ENCODE data around the gene NDUFS2.

Gene NDUFS2

DNA sequence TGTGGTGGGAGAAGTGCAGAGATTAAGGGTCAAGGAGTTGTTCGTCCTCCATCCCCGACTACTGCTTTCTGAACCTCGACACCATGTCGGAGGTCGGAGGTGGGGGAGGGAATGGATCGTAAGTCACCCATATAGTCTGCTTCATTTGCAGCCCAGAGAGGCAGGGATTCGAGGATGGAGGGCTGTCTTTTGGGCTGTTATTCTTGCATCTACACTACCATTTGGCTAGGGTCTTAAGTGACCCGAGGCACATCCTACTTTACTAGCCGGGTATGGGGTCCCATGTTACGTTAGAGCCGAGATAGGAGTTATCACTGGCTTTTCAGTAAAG is 42.3 kb upstream of the NDUFS2 start:
- no peaks in the 10 kb centered on the region for H3K79me2 ChIP-seq (ENCODE audit: insufficient read depth, low read length)
- H3K36me3 ChIP-seq (ENCODE audit: insufficient read depth, low read length) = peaks cover 49% of the 10 kb centered on the region; the same call in 1 of the 2 replicates
- peak overlapping the region; percentile 90 for H3K9ac ChIP-seq (ENCODE audit: low read length)
- H3K27me3 ChIP-seq (ENCODE audit: insufficient read depth, low read length) = no peaks in the 10 kb centered on the region
- H3F3A ChIP-seq (ENCODE audit: insufficient read depth, low read length) = peaks cover 4% of the 10 kb centered on the region; the same call in 1 of the 2 replicates
- no peaks in the 10 kb centered on the region for H4K20me1 ChIP-seq (ENCODE audit: insufficient read depth, low read length)
- H3K9me2 ChIP-seq (ENCODE audit: low read depth, low read length) = no peaks in the 10 kb centered on the region
- TF ChIP-seq EZH2 (IDR thresholded peaks at IDR 0.05; ENCODE audit: borderline replicate concordance, low read length) (no peak), CTCF (IDR thresholded peaks at IDR 0.05; ENCODE audit: low read length) (no peak)
- no peak overlapping the region for H2AFZ ChIP-seq (ENCODE audit: low read length)
- no peaks in the 10 kb centered on the region for H3K9me3 ChIP-seq (ENCODE audit: low read length)
- peaks cover 36% of the 10 kb centered on the region for H3K4me1 ChIP-seq (ENCODE audit: insufficient read depth, low read length, severe bottlenecking)
- peak overlapping the region; percentile 89 for H3K4me3 ChIP-seq (ENCODE audit: low read depth, low read length, poor library complexity, severe bottlenecking)
- no peak overlapping the region for H3K27ac ChIP-seq (ENCODE audit: low read depth, low read length, poor library complexity, severe bottlenecking)
- peak overlapping the region; percentile 87 for H3K4me2 ChIP-seq (ENCODE audit: low read length)

DNA sequence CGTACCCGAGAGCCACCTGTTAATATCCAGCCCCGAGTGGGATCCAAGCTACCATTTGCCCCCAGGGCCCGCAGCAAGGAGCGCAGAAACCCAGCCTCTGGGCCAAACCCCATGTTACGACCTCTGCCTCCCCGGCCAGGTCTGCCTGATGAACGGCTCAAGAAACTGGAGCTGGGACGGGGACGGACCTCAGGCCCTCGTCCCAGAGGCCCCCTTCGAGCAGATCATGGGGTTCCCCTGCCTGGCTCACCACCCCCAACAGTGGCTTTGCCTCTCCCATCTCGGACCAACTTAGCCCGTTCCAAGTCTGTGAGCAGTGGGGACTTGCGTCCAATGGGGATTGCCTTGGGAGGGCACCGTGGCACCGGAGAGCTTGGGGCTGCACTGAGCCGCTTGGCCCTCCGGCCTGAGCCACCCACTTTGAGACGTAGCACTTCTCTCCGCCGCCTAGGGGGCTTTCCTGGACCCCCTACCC is 41.5 kb upstream of the NDUFS2 start:
- H3K4me2 ChIP-seq (ENCODE audit: low read length) = no peak overlapping the region
- no peaks in the 10 kb centered on the region for H4K20me1 ChIP-seq (ENCODE audit: insufficient read depth, low read length)
- H3K27ac ChIP-seq (ENCODE audit: low read depth, low read length, poor library complexity, severe bottlenecking) = no peak overlapping the region
- no peaks in the 10 kb centered on the region for H3K79me2 ChIP-seq (ENCODE audit: insufficient read depth, low read length)
- H3K9me2 ChIP-seq (ENCODE audit: low read depth, low read length) = no peaks in the 10 kb centered on the region
- no peak overlapping the region for H3K9ac ChIP-seq (ENCODE audit: low read length)
- peaks cover 51% of the 10 kb centered on the region; the same call in 1 of the 2 replicates for H3K36me3 ChIP-seq (ENCODE audit: insufficient read depth, low read length)
- no peak overlapping the region for H3K4me3 ChIP-seq (ENCODE audit: low read depth, low read length, poor library complexity, severe bottlenecking)
- H3K4me1 ChIP-seq (ENCODE audit: insufficient read depth, low read length, severe bottlenecking) = peaks cover 36% of the 10 kb centered on the region
- peaks cover 9% of the 10 kb centered on the region for H3F3A ChIP-seq (ENCODE audit: insufficient read depth, low read length)
- TF ChIP-seq EZH2 (IDR thresholded peaks at IDR 0.05; ENCODE audit: borderline replicate concordance, low read length) (no peak), CTCF (IDR thresholded peaks at IDR 0.05; ENCODE audit: low read length) (no peak)
- H3K27me3 ChIP-seq (ENCODE audit: insufficient read depth, low read length) = no peaks in the 10 kb centered on the region
- no peak overlapping the region for H2AFZ ChIP-seq (ENCODE audit: low read length)
- H3K9me3 ChIP-seq (ENCODE audit: low read length) = no peaks in the 10 kb centered on the region

DNA sequence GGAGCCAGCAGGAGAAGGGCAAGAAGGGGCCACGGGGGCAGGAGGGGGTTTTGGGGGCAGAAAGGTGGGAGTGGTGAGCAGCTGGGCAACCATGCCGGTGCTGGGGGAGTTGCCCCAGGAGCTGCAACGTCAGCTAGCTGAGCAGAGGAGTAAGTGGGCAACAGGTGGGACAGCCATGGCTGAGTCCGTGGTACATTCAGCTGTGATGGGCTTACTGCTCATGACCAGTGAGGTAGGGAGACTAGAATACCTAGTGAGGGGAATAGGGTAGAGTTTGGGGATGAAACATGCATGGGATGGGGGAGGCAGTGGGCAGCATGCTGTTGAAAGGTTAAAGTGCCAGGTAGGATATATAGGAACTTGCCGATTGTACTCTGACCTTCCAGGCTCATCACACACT is 40.5 kb upstream of the NDUFS2 start:
- H3K27ac ChIP-seq (ENCODE audit: low read depth, low read length, poor library complexity, severe bottlenecking) = no peak overlapping the region
- H3K27me3 ChIP-seq (ENCODE audit: insufficient read depth, low read length) = no peaks in the 10 kb centered on the region
- H3K9me3 ChIP-seq (ENCODE audit: low read length) = no peaks in the 10 kb centered on the region
- H3K4me3 ChIP-seq (ENCODE audit: low read depth, low read length, poor library complexity, severe bottlenecking) = no peak overlapping the region
- peaks cover 40% of the 10 kb centered on the region for H3K4me1 ChIP-seq (ENCODE audit: insufficient read depth, low read length, severe bottlenecking)
- no peaks in the 10 kb centered on the region for H4K20me1 ChIP-seq (ENCODE audit: insufficient read depth, low read length)
- H3F3A ChIP-seq (ENCODE audit: insufficient read depth, low read length) = peaks cover 9% of the 10 kb centered on the region
- no peaks in the 10 kb centered on the region for H3K79me2 ChIP-seq (ENCODE audit: insufficient read depth, low read length)
- H3K36me3 ChIP-seq (ENCODE audit: insufficient read depth, low read length) = peaks cover 51% of the 10 kb centered on the region; the same call in 1 of the 2 replicates
- no peak overlapping the region for H3K9ac ChIP-seq (ENCODE audit: low read length)
- H3K9me2 ChIP-seq (ENCODE audit: low read depth, low read length) = no peaks in the 10 kb centered on the region
- no peak overlapping the region for H3K4me2 ChIP-seq (ENCODE audit: low read length)
- TF ChIP-seq EZH2 (IDR thresholded peaks at IDR 0.05; ENCODE audit: borderline replicate concordance, low read length) = no peak
- TF ChIP-seq CTCF (IDR thresholded peaks at IDR 0.05; ENCODE audit: low read length) = no peak
- H2AFZ ChIP-seq (ENCODE audit: low read length) = no peak overlapping the region
